Measurements from ENCODE around the gene CHD6. TPM values are rescaled to one million over a fixed set of nuclear protein-coding genes. Genes with fewer than 3 reads are reported as not detected.
A peak's percentile ranks its signal among the peaks of the same experiment; 100 is the strongest.

Gene CHD6
- total RNA-seq, 1 experiment from 2014 or later, result 26.6 TPM

- intact Hi-C loops (cut with micrococcal nuclease), result no loop called here
- peak; percentile 46; the same call in 1 of the 2 replicates for ATAC-seq
- POLR2A ChIA-PET, result no interaction called here
- Histone ChIP-seq H3K4me3 (replicated peaks in 1 of 2; ENCODE audit: low read depth in 1 of 2, low read length in 2 of 2) (no peak overlapping the region), H3K27ac (ENCODE audit: low read depth, low read length) (no peak overlapping the region), H3K4me2 (ENCODE audit: low read length) (no peak overlapping the region), H2AFZ (ENCODE audit: low read depth, low read length, poor library complexity, severe bottlenecking) (no peak overlapping the region), H3K36me3 (ENCODE audit: control insufficient read depth in 1 of 2, insufficient read depth in 2 of 2, low read length in 2 of 2) (no peaks in the 10 kb centered on the region), H3K9ac (ENCODE audit: low read length) (no peak overlapping the region), H3K9me3 (ENCODE audit: control insufficient read depth in 1 of 2, insufficient read depth in 1 of 2, low read depth in 1 of 2, low read length in 2 of 2) (peaks cover 8 to 18% of the 10 kb centered on the region in 2 experiments; a peak in 2 of 4 replicates), H3K79me2 (ENCODE audit: insufficient read depth, low read length) (peaks cover 25% of the 10 kb centered on the region), H3K27me3 (ENCODE audit: insufficient read depth, low read length) (no peaks in the 10 kb centered on the region), H3K9me2 (ENCODE audit: insufficient read depth) (no peaks in the 10 kb centered on the region), H4K20me1 (ENCODE audit: insufficient read depth) (no peaks in the 10 kb centered on the region), H3K4me1 (ENCODE audit: control insufficient read depth in 1 of 2, insufficient read depth in 2 of 2, low read length in 2 of 2) (no peaks in the 10 kb centered on the region)
- DNase-seq (ENCODE audit: low read depth, low spot score), result no peak
- no TSS peak for BruUV-seq (replicated peaks)
- CTCF ChIA-PET, result no interaction called here
- RAD21 ChIA-PET (ENCODE audit: low non-redundant PET in 1 of 2, low total read pairs in 2 of 2, uncharacterized antibody in 2 of 2, unreplicated experiment in 2 of 2), result no interaction called here
- TF ChIP-seq CTCF (IDR thresholded peaks at IDR 0.05 in 2 of 3, conservative IDR thresholded peaks at IDR 0.05 in 1 of 3; ENCODE audit: borderline replicate concordance in 1 of 3, insufficient read depth in 1 of 3, low read depth in 2 of 3, low read length in 2 of 3), result peak in 2 of 3 experiments; percentile 15 to 30; a peak in 3 of 6 replicates
- no peak for TF ChIP-seq TCF7L2 (IDR thresholded peaks at IDR 0.05; ENCODE audit: borderline replicate concordance, extremely low read depth, insufficient read depth, insufficient read length)
- TF ChIP-seq CEBPB (IDR thresholded peaks at IDR 0.05; ENCODE audit: low read depth), result no peak
- no peak for TF ChIP-seq SP1 (IDR thresholded peaks at IDR 0.05; ENCODE audit: low read depth)
- no peak for TF ChIP-seq ZNF274 (IDR thresholded peaks at IDR 0.05; ENCODE audit: low read depth, low read length)
Measured at GRCh38 chr20:41604002-41604401, 14.2 kb downstream of the CHD6 start.

- DNase-seq (ENCODE audit: low read depth, low spot score), result no peak
- Histone ChIP-seq H3K4me2 (ENCODE audit: low read length) (no peak overlapping the region), H3K79me2 (ENCODE audit: insufficient read depth, low read length) (peaks cover 17% of the 10 kb centered on the region), H3K27ac (ENCODE audit: low read depth, low read length) (no peak overlapping the region), H2AFZ (ENCODE audit: low read depth, low read length, poor library complexity, severe bottlenecking) (no peak overlapping the region), H3K9ac (ENCODE audit: low read length) (no peak overlapping the region), H3K36me3 (ENCODE audit: control insufficient read depth in 1 of 2, insufficient read depth in 2 of 2, low read length in 2 of 2) (no peaks in the 10 kb centered on the region), H4K20me1 (ENCODE audit: insufficient read depth) (no peaks in the 10 kb centered on the region), H3K9me3 (ENCODE audit: control insufficient read depth in 1 of 2, insufficient read depth in 1 of 2, low read depth in 1 of 2, low read length in 2 of 2) (peaks cover 15 to 26% of the 10 kb centered on the region in 2 experiments; a peak in 2 of 4 replicates), H3K9me2 (ENCODE audit: insufficient read depth) (no peaks in the 10 kb centered on the region), H3K4me1 (ENCODE audit: control insufficient read depth in 1 of 2, insufficient read depth in 2 of 2, low read length in 2 of 2) (no peaks in the 10 kb centered on the region), H3K4me3 (replicated peaks in 1 of 2; ENCODE audit: low read depth in 1 of 2, low read length in 2 of 2) (no peak overlapping the region), H3K27me3 (ENCODE audit: insufficient read depth, low read length) (no peaks in the 10 kb centered on the region)
- intact Hi-C loops (cut with micrococcal nuclease), result no loop called here
- ChIA-PET CTCF (no interaction called here), RAD21 (ENCODE audit: low non-redundant PET in 1 of 2, low total read pairs in 2 of 2, uncharacterized antibody in 2 of 2, unreplicated experiment in 2 of 2) (no interaction called here), POLR2A (no interaction called here)
- ATAC-seq, result no peak
- no TSS peak for BruUV-seq (replicated peaks)
- no peak for TF ChIP-seq EZH2 (IDR thresholded peaks at IDR 0.05)
- no peak for TF ChIP-seq SRF (IDR thresholded peaks at IDR 0.05; ENCODE audit: low read depth)
- TF ChIP-seq POLR2AphosphoS5 (IDR thresholded peaks at IDR 0.05; ENCODE audit: low read depth, low read length), result no peak
- TF ChIP-seq ELF1 (IDR thresholded peaks at IDR 0.05; ENCODE audit: borderline replicate concordance, low read depth), result no peak
- TF ChIP-seq EGR1 (IDR thresholded peaks at IDR 0.05; ENCODE audit: low read depth), result no peak
- TF ChIP-seq CEBPB (IDR thresholded peaks at IDR 0.05; ENCODE audit: low read depth), result no peak
- no peak for TF ChIP-seq CBX3 (IDR thresholded peaks at IDR 0.05; ENCODE audit: low read depth)
- no peak for TF ChIP-seq RAD21 (IDR thresholded peaks at IDR 0.05; ENCODE audit: low read depth)
- TF ChIP-seq MAX (IDR thresholded peaks at IDR 0.05), result no peak
- TF ChIP-seq REST (IDR thresholded peaks at IDR 0.05; ENCODE audit: low read depth), result no peak
- no peak for TF ChIP-seq TCF7L2 (IDR thresholded peaks at IDR 0.05; ENCODE audit: borderline replicate concordance, extremely low read depth, insufficient read depth, insufficient read length)
Measured at GRCh38 chr20:41601742-41602141, 16.4 kb downstream of the CHD6 start.

All from HCT116 (cell line).